Measurements from ENCODE around the gene KIF22. TPM values are rescaled to one million over a fixed set of nuclear protein-coding genes. Genes with fewer than 3 reads are reported as not detected.

KIF22 gene
- polyA plus RNA-seq, 2 of the 4 experiments (the other 2 are of a cell fraction), result 64.3 to 73.7 TPM

DNA sequence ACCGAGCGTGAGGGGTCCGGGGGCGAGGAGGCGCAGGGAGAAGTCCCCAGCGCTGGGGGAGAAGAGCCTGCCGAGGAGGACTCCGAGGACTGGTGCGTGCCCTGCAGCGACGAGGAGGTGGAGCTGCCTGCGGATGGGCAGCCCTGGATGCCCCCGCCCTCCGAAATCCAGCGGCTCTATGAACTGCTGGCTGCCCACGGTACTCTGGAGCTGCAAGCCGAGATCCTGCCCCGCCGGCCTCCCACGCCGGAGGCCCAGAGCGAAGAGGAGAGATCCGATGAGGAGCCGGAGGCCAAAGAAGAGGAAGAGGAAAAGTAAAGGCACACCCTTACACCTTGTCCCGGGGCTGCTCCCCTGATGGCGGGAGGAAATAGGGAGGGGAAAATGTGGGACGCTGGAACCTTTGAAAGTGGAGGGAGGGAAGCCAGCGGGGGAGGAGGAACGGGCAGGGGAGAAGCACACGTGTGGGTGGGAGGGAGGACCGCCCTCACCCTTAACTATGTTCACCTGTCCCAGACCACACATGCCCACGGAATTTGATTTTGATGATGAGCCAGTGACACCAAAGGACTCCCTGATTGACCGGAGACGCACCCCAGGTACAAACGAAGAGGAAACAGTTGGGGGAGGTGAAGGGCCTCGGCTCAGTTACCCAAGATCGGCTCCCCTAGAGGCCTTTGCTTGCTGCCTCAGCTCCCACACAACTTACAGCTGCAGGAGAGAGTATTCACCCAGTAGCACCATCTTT, 26.3 kb downstream of the KIF22 start:
- H3K4me1 ChIP-seq, result peaks cover 46% of the 10 kb centered on the region
- CTCF ChIA-PET, result interaction anchor here (0.6 to 24.4 kb wide), 15 partner anchors 9 to 189 kb away, joined by 3 to 568 read pairs (median 4); partner anchors contain the start of genes ASPHD1, KIF22 and MAZ
- peak overlapping the region; percentile 98 to 99 for H3K27ac ChIP-seq
- peak overlapping the region; percentile 97 for H3K4me2 ChIP-seq
- TF ChIP-seq, protein P1, sequence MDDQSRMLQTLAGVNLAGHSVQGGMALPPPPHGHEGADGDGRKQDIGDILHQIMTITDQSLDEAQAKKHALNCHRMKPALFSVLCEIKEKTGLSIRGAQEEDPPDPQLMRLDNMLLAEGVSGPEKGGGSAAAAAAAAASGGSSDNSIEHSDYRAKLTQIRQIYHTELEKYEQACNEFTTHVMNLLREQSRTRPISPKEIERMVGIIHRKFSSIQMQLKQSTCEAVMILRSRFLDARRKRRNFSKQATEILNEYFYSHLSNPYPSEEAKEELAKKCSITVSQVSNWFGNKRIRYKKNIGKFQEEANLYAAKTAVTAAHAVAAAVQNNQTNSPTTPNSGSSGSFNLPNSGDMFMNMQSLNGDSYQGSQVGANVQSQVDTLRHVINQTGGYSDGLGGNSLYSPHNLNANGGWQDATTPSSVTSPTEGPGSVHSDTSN (IDR thresholded peaks at IDR 0.05), result no peak
- TF ChIP-seq CEBPB (IDR thresholded peaks at IDR 0.05) (0 out of 4 replicates have a peak, but pooled peaks of 1 of the 2 experiments have one; percentile 5), TFCP2L1 (CRISPR knock-in tag; IDR thresholded peaks at IDR 0.05) (no peak), POLR2A (IDR thresholded peaks at IDR 0.05; ENCODE audit: low read length) (peak; percentile 45; the same call in 1 of the 2 replicates), RAD21 (conservative IDR thresholded peaks at IDR 0.05 in 1 of 2, IDR thresholded peaks at IDR 0.05 in 1 of 2) (0 out of 5 replicates have a peak, but pooled peaks of 1 of the 2 experiments have one; percentile 8)
- TF ChIP-seq, protein P2, sequence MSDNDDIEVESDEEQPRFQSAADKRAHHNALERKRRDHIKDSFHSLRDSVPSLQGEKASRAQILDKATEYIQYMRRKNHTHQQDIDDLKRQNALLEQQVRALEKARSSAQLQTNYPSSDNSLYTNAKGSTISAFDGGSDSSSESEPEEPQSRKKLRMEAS (IDR thresholded peaks at IDR 0.05), result peak; percentile 81; the same call in 1 of the 2 replicates
- TF ChIP-seq, protein P3, sequence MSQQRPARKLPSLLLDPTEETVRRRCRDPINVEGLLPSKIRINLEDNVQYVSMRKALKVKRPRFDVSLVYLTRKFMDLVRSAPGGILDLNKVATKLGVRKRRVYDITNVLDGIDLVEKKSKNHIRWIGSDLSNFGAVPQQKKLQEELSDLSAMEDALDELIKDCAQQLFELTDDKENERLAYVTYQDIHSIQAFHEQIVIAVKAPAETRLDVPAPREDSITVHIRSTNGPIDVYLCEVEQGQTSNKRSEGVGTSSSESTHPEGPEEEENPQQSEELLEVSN (IDR thresholded peaks at IDR 0.05; ENCODE audit: borderline replicate concordance, low read depth), result peak; percentile 55; the same call in 1 of the 2 replicates
- TF ChIP-seq, protein P4, sequence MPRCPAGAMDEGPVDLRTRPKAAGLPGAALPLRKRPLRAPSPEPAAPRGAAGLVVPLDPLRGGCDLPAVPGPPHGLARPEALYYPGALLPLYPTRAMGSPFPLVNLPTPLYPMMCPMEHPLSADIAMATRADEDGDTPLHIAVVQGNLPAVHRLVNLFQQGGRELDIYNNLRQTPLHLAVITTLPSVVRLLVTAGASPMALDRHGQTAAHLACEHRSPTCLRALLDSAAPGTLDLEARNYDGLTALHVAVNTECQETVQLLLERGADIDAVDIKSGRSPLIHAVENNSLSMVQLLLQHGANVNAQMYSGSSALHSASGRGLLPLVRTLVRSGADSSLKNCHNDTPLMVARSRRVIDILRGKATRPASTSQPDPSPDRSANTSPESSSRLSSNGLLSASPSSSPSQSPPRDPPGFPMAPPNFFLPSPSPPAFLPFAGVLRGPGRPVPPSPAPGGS (IDR thresholded peaks at IDR 0.05), result 0 out of 3 replicates have a peak, but pooled peaks have one; percentile 20
- 2% methylated on average over 34 of the region's 37 CpGs for WGBS (ENCODE audit: missing lambda C conversion rate)
- POLR2A ChIA-PET, result interaction anchor here (0.7 to 2.1 kb wide), 3 partner anchors 11 to 32 kb away, joined by 3 to 13 read pairs (median 4); partner anchors contain the start of genes KIF22 and MAZ
- peak overlapping the region; percentile 92 for H3K4me3 ChIP-seq
- peak; percentile 67 to 71 for DNase-seq (ENCODE audit: low read depth in 1 of 2, low spot score in 1 of 2)
- peak; percentile 46 to 68 for ATAC-seq
- no peaks in the 10 kb centered on the region for H3K9me3 ChIP-seq
- no peak for FAIRE-seq

DNA sequence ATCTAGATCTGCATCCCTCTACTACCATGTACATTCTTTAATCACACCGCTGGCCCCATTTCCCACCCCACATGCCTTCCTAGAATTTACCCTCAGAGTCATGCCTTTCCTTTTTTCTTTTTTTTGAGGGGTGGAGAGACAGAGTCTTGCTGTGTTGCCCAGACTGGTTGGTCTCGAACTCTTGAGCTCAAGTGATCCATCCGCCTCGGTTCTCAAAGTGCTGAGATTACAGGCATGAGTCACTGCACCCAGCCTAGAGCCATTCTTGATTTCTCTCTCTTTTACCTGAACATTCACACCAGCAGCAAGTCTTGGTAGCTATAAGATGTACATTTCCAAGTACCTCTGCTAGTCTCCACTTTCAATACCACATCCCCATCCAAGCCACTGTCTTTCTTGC, 27.5 kb downstream of the KIF22 start:
- ChIA-PET CTCF (interaction anchor here (0.7 to 24.4 kb wide), 12 partner anchors 11 to 213 kb away, joined by 3 to 568 read pairs (median 10); partner anchors contain the start of genes CDIPT, KIF22, MAZ and TLCD3B), POLR2A (interaction anchor here (0.6 to 0.7 kb wide), 2 partner anchors 15 to 190 kb away, joined by 3 to 5 read pairs; no protein-coding TSS in a partner anchor)
- Histone ChIP-seq H3K4me3 (no peak overlapping the region), H3K4me1 (peaks cover 50% of the 10 kb centered on the region), H3K9me3 (no peaks in the 10 kb centered on the region), H3K27ac (peak overlapping the region in 1 of 2 experiments; percentile 98; a peak in 2 of 6 replicates), H3K4me2 (peak overlapping the region; percentile 97)
- ATAC-seq (no peak), FAIRE-seq (no peak), DNase-seq (ENCODE audit: low read depth in 1 of 2, low spot score in 1 of 2) (no peak)
- WGBS (ENCODE audit: missing lambda C conversion rate), result 86% methylated on average over 4 of the region's 4 CpGs
- no peak for TF ChIP-seq RCOR1 (IDR thresholded peaks at IDR 0.05; ENCODE audit: low read depth, low read length)

DNA sequence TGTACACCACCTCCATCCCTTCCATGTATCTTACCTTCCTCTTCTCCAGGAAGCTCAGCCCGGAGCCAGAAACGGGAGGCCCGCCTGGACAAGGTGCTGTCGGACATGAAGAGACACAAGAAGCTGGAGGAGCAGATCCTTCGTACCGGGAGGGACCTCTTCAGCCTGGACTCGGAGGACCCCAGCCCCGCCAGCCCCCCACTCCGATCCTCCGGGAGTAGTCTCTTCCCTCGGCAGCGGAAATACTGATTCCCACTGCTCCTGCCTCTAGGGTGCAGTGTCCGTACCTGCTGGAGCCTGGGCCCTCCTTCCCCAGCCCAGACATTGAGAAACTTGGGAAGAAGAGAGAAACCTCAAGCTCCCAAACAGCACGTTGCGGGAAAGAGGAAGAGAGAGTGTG, 29.0 kb downstream of the KIF22 start:
- peaks cover 64% of the 10 kb centered on the region for H3K4me1 ChIP-seq
- ChIA-PET CTCF (interaction anchor here (0.6 to 24.4 kb wide), 30 partner anchors 8 to 259 kb away, joined by 3 to 568 read pairs (median 4); partner anchors contain the start of genes ASPHD1, CDIPT, KIF22 and MAZ), POLR2A (interaction anchor here (0.9 to 2.5 kb wide), 4 partner anchors 10 to 107 kb away, joined by 3 to 9 read pairs (median 6); partner anchors contain the start of genes KCTD13 and MAZ)
- peak; percentile 49 to 50 for DNase-seq (ENCODE audit: low read depth in 1 of 2, low spot score in 1 of 2)
- WGBS (ENCODE audit: missing lambda C conversion rate), result 38% methylated on average over 11 of the region's 15 CpGs
- FAIRE-seq, result no peak
- TF ChIP-seq EHF (CRISPR knock-in tag; IDR thresholded peaks at IDR 0.05) (no peak), RFX5 (IDR thresholded peaks at IDR 0.05) (no peak), FOSB (CRISPR knock-in tag; IDR thresholded peaks at IDR 0.05) (no peak), FOSL2 (IDR thresholded peaks at IDR 0.05) (no peak), FOSL2 (CRISPR knock-in tag; IDR thresholded peaks at IDR 0.05) (no peak), KDM5A (IDR thresholded peaks at IDR 0.05) (no peak), NR3C1 (IDR thresholded peaks at IDR 0.05) (no peak), ZFP36 (IDR thresholded peaks at IDR 0.05; ENCODE audit: borderline replicate concordance, partially characterized antibody) (no peak), JUN (IDR thresholded peaks at IDR 0.05) (no peak), BHLHE40 (IDR thresholded peaks at IDR 0.05; ENCODE audit: low read depth, low read length) (no peak), CBX8 (IDR thresholded peaks at IDR 0.05) (no peak), CEBPB (IDR thresholded peaks at IDR 0.05) (no peak), HOXA7 (CRISPR knock-in tag; IDR thresholded peaks at IDR 0.05) (no peak), SMC3 (IDR thresholded peaks at IDR 0.05) (peak; percentile 41), RAD21 (conservative IDR thresholded peaks at IDR 0.05 in 1 of 2, IDR thresholded peaks at IDR 0.05 in 1 of 2) (peak; percentile 50 to 61; a peak in 3 of 5 replicates)
- TF ChIP-seq, protein P5, sequence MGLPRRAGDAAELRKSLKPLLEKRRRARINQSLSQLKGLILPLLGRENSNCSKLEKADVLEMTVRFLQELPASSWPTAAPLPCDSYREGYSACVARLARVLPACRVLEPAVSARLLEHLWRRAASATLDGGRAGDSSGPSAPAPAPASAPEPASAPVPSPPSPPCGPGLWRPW (IDR thresholded peaks at IDR 0.05), result no peak
- TF ChIP-seq, protein P6, sequence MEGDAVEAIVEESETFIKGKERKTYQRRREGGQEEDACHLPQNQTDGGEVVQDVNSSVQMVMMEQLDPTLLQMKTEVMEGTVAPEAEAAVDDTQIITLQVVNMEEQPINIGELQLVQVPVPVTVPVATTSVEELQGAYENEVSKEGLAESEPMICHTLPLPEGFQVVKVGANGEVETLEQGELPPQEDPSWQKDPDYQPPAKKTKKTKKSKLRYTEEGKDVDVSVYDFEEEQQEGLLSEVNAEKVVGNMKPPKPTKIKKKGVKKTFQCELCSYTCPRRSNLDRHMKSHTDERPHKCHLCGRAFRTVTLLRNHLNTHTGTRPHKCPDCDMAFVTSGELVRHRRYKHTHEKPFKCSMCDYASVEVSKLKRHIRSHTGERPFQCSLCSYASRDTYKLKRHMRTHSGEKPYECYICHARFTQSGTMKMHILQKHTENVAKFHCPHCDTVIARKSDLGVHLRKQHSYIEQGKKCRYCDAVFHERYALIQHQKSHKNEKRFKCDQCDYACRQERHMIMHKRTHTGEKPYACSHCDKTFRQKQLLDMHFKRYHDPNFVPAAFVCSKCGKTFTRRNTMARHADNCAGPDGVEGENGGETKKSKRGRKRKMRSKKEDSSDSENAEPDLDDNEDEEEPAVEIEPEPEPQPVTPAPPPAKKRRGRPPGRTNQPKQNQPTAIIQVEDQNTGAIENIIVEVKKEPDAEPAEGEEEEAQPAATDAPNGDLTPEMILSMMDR (IDR thresholded peaks at IDR 0.05), result peak; percentile 41
- TF ChIP-seq, protein P4 (IDR thresholded peaks at IDR 0.05), result no peak
- TF ChIP-seq, protein P2 (IDR thresholded peaks at IDR 0.05), result no peak
- peak overlapping the region; percentile 61 for H3K4me3 ChIP-seq
- no peak for ATAC-seq
- H3K27ac ChIP-seq, result peak overlapping the region; percentile 92 to 93
- H3K4me2 ChIP-seq, result peak overlapping the region; percentile 99
- H3K9me3 ChIP-seq, result no peaks in the 10 kb centered on the region
